Mesothelial cell of epicardium (in vitro differentiated cells): ENCODE data around the gene CABLES2. TPM values are rescaled to one million over a fixed set of nuclear protein-coding genes. Genes with fewer than 3 reads are reported as not detected.

ENCODE experiments used
- DNase-seq, 2 experiments: peaks; one replicate each; pipeline ENCODE4 v3.0.0; 2021; ENCODE audit warnings: low spot score in 2 of 2; ENCODE audit not compliant: unreplicated experiment in 2 of 2
- H3K27ac Mint-ChIP-seq: 2 replicates; pipeline ENCODE4 v1.8.0; 2021; ENCODE audit warnings: mixed read lengths
- H3K27me3 Mint-ChIP-seq: 2 replicates; pipeline ENCODE4 v1.8.0; 2021; ENCODE audit warnings: low read depth, mixed read lengths
- H3K36me3 Mint-ChIP-seq: 2 replicates; pipeline ENCODE4 v1.8.0; 2021; ENCODE audit warnings: mixed read lengths
- H3K4me1 Mint-ChIP-seq: 2 replicates; pipeline ENCODE4 v1.8.0; 2021; ENCODE audit warnings: mixed read lengths
- H3K4me3 Mint-ChIP-seq: 2 replicates; pipeline ENCODE4 v1.8.0; 2021; ENCODE audit warnings: mild to moderate bottlenecking, moderate library complexity, mixed read lengths
- H3K9me3 Mint-ChIP-seq: 2 replicates; pipeline ENCODE4 v1.8.0; 2021; ENCODE audit warnings: mixed read lengths
- CTCF ChIP-seq: fragments of 200-600 bp; sonication (generic); IDR thresholded peaks from one replicate; pipeline ENCODE4 v1.5.0; 2021; ENCODE audit warnings: antibody characterized with exemption; ENCODE audit not compliant: unreplicated experiment
- total RNA-seq: library from RNA; stranded (reverse); gene quantifications from 3 replicates; pipeline ENCODE4 v1.2.1, GENCODE V29; 2021

CABLES2 gene
- total RNA-seq, 1 donor from 2014 or later = 23.7 TPM

- Mint-ChIP-seq H3K9me3 (no peaks in the 10 kb centered on the region), H3K36me3 (peaks cover 7% of the 10 kb centered on the region), H3K4me1 (peaks cover 30% of the 10 kb centered on the region), H3K27me3 (no peaks in the 10 kb centered on the region), H3K4me3 (peak overlapping the region; percentile 88), H3K27ac (peak overlapping the region; percentile 47)
- no peak for TF ChIP-seq CTCF
- no peak for DNase-seq
These were observed 18.1 kb downstream of the CABLES2 start for GRCh38 chr20:62388839-62389600.

GRCh38 chr20:62387933-62388635 is 19.0 kb downstream of the CABLES2 start:
- no peak for TF ChIP-seq CTCF
- DNase-seq = no peak
- H3K36me3 Mint-ChIP-seq = peaks cover 7% of the 10 kb centered on the region
- H3K4me1 Mint-ChIP-seq = peaks cover 30% of the 10 kb centered on the region
- H3K9me3 Mint-ChIP-seq = no peaks in the 10 kb centered on the region
- H3K27me3 Mint-ChIP-seq = no peaks in the 10 kb centered on the region
- peak overlapping the region; percentile 67 for H3K27ac Mint-ChIP-seq
- peak overlapping the region; percentile 88 for H3K4me3 Mint-ChIP-seq

GRCh38 chr20:62387219-62387913 is 19.7 kb downstream of the CABLES2 start:
- DNase-seq = no peak
- Mint-ChIP-seq H3K4me1 (peaks cover 34% of the 10 kb centered on the region), H3K9me3 (no peaks in the 10 kb centered on the region), H3K27ac (peak overlapping the region; percentile 67), H3K36me3 (peaks cover 11% of the 10 kb centered on the region), H3K27me3 (no peaks in the 10 kb centered on the region), H3K4me3 (peak overlapping the region; percentile 88)
- no peak for TF ChIP-seq CTCF

- DNase-seq = peak; percentile 85 to 93
These were observed 20.5 kb downstream of the CABLES2 start, which contains the start of gene RPS21 for GRCh38 chr20:62386383-62387218. Gene RPS21, plus strand, starts transcription at chr20:62387103. Its CDS starts 236 bp downstream, at chr20:62387339.

More at GRCh38 chr20:62386383-62387218, 20.5 kb downstream of the CABLES2 start, which contains the start of gene RPS21:
- peaks cover 17% of the 10 kb centered on the region for H3K36me3 Mint-ChIP-seq
- no peak for TF ChIP-seq CTCF
- H3K4me3 Mint-ChIP-seq = peak within 1 kb of the TSS; percentile 88
- peaks cover 34% of the 10 kb centered on the region for H3K4me1 Mint-ChIP-seq
- H3K27ac Mint-ChIP-seq = peak within 1 kb of the TSS; percentile 92
- peaks cover 5% of the 10 kb centered on the region for H3K9me3 Mint-ChIP-seq
- H3K27me3 Mint-ChIP-seq = no peaks in the 10 kb centered on the region
